ENCODE results near the gene KLK11.
"Not testable (repeated sequence)": the region's sequence is repeated elsewhere in the genome, so short reads cannot be mapped to it uniquely, and the experiment has no call there.

KLK11 gene

DNA sequence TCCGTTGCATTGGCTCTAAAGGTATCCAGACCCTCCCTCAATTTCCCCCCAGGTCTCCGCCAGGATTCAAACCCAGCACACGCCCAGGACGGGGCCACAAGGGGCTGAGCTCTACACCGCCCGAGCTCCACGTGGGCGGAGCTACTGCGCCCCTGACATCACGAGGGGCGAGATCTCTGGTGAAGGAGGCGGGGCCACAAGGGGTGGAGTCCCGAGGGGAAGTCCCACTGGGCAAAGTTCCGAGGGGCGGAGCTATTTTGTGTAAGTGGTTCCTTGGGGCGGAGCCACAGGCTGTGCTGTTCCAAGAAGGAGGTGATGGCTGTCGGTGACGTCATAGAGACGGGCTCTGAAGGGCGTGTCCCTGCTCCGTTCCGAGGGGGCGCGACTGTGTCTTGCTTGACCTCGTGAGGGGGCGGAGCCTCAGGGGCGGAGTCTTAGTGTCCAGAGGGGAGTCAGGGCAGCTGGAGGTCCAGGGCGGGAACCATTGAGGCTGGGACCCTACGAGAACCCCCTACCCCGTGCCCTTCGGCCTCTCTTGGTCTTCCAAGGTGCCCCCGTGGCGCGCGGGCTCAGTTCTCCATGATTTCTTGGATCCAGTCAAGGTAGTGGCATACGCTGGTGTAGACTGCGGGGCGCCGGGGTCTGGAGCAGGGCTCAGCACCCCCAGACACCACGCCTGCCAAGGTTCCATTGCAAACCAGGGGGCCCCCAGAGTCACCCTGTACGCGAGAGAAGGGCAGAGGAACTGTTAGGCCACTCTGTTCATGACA lies 23.7 kb downstream of the KLK11 start:
- DNase-seq, result no peak

DNA sequence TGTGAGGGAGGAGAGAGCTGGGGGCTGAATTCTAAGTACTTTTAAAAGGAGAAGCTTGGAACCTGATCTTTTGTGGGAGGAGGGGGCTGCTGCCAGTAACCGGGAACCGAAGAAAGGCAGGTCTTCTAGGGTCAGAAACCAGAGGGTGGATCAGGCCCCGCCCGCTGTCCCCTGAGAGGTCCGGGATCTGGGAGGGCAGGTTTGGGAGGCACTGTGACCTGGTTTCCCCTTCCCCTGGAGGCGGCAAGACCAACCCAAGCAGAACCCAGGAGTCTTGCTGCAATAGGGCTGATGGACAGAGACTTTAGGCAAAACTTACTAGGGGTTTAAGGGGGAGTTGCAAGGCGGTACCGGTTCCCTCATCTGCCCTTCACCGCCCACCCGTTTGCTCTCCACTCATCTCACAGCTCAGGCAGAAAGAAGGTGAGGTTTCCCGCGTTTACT lies 24.3 kb downstream of the KLK11 start:
- no peak for DNase-seq

DNA sequence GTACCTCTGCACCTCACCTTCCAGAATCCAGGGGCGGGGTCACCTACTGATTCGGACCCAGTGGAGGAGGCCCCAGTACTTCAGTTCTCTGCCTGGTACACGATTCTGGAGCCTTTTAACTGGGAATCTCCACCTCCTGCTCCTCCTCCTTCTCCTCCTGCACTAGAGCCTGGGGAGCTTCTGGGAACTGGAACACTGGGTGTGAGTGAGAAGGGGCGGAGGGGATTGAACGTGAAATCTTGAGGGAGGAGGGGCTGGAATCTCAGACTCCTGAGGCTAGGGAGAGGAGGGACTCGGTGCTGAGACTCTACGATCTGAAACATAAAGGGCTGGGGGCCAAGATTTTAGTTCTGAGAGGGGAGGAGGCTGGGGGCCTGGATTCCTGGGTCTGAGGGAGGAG lies 24.9 kb downstream of the KLK11 start, which contains the start of gene KLK8:
KLK8 (minus strand) TSS at position 90 of the 400 bp plus-strand sequence. CDS start 437 bp downstream, outside the sequence.
- no peak for DNase-seq

DNA sequence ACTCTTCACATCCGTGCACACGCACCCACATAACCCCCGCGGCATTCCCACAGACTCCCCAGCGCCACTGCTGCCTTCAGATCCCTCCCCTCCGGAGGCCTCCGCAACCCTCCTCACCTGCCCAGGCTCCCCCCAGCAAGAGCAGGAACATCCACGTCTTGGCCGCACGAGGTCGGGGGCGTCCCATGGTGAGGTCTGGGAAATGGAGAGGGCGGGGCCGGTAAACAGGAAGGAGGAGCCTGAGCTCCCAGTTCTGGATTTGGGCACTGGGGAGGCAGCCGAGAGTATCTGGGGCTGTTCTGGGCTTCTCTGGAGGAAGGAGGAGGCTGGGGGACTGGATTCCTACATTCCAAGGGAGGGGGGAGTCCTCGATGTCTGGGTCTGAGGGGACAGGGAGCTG lies 25.4 kb downstream of the KLK11 start:
- no peak for DNase-seq

DNA sequence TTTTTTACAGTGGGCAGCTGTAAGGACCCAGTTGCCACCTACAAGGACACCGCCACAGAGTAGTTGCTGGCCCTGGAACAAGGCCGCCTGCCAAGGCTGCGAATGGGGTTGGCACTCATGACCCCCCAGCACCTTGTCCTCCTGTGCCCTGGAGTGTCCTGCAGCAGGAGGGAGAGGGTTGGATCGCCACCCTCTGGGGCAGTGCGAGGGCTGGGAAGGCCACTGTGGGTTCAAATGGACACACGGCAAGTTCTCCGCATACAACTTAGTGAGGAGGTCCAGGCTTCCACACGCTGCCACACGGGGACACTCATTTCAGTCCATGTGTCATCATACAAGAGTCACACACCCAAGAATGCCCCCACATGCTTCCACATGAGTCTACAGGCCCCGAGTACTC lies 26.0 kb downstream of the KLK11 start:
- DNase-seq, result no peak

DNA sequence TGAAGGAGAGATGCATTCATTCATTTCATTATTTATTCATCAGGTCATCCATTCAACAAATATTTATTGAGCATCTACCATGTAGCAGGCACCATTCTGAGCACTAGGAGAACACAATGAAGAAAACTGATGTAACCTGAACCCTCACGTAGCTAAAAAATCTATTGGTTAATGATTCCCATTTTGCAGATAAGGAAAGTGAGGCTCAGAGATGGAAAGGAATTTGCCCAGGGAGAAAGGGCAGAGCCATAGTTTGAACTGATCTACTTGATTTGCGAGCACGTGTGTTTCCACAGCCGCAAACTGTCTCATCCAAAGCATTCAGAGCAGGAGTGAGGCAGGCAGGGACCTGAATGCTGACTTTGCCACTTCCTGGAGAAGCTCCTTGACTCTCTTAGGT lies 27.7 kb downstream of the KLK11 start:
- no peak for DNase-seq

DNA sequence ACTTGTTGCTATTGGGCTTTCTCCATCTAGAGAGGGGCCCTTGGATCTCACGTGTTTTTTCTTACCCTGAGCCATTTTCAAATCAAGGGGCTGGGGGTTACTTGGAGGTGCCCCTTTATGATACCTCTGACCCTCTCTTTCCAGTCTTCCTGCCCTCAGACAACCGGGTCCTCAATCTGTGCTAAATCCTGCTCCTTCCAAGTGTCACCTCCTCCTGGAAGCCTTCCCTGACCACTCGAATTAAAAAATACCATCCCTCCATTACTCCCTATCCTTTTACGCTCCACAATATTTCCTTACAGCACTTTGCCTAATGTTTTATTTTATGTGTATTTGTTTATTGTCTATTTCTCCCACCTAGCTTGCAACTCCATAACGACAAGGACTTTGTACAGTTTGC lies 28.4 kb downstream of the KLK11 start:
- DNase-seq, result no peak

DNA sequence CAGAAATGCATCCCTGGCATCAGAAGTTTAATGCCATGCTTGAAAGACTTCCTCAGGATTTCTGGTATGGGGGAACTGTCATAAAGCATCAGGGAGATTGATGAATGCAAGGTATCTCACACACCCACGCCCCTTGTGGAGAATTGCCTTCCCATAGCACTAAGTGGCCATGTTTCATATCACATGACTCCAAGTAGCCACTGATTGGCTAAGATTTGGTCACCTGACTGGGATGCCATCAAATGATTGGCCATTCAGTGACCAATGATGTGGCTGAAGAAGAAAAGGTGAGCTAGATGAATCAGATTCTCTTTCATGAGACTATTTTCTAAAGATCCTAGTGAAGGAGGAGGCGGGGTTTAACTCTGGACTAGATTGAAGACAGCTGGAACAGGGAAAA lies 32.3 kb downstream of the KLK11 start:
- DNase-seq, result no peak

DNA sequence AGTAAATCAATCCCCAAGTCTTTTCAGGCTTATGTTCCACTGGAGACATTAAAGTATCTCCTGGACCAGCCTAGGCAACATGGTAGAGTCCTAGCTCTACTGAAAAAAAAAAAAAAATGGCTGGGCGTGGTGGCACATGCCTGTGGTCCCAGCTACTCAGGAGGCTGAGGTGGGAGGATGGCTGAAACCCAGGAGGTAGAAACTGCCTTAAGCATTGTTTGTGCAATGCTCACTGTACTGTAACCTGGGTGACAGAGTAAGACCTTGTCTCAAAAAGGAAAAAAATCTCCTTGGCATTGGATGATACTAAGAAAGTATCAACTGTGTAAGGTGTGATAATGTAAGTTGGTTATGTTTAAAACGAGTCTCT lies 33.8 kb downstream of the KLK11 start:
- DNase-seq, result no peak

DNA sequence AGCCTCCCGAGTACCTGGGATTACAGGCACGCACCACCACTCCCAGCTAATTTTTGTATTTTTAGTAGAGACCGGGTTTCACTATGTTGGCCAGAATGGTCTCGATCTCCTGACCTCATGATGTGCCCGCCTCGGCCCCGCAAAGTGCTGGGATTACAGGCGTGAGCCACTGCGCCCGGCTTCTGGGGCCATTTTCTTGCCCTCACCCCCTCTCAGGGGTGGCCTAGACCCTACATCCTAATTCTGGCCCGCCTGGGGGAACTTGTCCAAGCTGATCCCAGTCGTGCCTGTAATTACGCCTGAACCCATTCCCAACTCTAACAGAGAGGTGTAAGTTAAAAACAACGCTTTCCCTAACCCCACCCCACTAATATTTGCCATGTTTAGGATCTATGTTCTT lies 42.0 kb downstream of the KLK11 start:
- not testable (repeated sequence) for DNase-seq

DNA sequence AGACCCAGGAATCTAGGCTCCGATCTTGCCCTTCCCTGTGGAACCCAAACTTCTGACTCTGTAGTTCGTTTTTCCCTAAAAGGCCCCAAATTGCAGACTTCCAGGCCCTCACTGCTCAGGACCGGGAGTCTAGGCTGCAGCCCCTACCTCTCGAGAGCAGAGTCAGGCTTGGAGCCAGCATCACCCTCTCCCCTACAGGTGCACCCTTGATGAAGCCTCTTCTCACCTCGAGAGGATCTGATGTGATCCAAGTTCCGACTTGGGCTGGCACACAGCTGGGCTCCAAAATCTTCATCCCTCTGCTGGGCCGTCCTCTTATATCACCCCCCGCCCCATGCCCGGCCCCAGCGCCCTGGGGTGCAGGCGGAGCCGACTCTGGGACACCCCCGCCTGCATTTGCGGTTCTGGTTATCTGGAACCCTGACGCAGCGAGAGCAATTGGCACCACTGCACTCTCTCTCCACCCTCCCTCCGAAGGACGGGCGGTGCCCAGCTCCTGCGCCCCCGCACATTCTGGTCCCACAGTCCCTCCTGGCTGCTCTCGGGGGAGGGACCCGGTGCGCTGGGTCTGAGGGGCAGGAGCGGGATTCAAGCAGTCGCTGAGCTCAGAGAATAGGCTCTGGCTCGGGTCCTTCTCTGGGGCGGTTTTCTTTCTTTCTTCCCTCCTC lies 42.7 kb downstream of the KLK11 start, which contains the start of gene KLK7:
KLK7 (minus strand) TSS at position 293 of the 668 bp plus-strand sequence. CDS start 1,518 bp downstream, outside the sequence.
- DNase-seq, result no peak

DNA sequence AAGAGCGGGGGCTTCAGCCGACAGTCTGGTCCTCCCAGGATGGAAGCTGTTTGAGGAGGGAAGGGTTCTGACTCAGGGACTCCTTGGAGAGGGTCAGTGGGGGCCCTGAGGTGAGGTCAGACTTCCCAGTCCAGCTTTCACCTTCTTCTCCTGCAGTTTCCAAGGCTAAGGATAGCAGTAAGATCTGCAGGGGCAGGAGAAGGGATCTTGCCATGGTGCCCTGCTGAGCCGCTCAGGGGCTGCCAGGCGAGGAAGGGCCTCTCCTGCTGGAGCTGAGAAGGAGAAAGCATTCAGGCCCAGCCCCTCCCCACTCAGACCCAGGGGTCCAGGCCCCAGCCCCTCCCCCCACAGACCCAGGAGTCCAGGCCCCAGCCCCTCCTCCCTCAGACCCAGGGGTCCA lies 44.2 kb downstream of the KLK11 start:
- no peak for DNase-seq

DNA sequence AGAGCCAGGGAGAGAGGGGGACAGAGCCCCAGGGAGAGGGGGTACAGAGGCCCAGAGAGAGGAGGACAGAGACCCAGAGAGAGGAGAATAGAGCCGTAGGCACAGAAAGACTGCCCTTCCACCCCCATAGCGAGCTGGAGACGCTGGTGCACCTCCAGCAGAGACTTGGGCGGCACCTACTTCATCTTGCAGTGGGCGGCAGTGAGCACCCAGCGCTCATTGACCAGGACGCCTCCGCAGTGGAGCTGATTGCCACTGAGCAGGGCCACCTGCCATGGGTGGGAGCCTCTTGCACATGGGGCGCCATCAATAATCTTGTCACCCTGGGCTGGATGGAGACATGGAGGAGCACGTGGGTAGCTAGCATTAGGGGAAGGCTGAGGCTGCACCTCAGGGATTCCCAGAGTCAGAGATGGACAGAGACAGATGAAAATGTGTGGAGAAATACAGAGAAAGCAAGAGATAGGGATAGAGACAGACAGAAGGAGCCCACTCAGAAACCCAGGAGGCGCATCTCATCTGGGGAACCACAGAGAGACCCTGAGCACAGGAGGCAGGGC lies 44.7 kb downstream of the KLK11 start:
- no peak for DNase-seq

DNA sequence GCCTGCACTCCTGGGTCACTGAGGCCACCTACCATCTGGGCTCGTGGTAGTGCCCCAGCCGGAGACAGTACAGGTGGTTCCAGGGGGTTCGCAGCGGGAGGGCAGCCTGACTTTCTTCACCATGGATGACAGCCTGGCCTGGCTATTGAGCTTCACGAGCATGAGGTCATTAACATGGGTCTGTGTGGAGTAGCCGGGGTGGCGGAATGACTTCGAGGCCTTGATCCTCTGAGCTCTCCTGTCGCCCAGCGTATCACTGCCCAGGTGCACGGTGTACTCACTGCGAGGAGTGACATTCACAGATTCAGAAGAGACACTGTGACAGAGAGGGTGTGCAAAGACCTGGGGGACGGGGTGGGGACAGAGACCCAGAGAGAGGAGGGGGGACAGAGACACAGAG lies 46.2 kb downstream of the KLK11 start:
- no peak for DNase-seq

DNA sequence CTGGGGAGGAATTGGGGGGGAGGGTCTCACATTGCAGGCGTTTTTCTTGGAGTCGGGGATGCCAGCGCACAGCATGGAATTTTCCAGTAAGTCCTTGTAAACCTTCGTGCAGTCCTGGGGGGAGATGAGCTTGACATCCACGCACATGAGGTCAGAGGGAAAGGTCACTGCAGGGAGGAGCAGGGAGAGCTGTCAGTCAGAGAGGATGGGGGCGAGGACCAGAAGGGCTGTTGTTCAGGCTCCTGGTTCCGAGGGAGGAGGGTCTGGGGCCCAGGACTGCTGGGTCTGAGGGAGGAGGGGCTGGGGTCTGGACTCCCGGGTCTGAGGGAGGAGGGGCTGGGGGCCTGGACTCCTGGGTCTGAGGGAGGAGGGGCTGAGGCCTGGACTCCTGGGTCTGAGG lies 46.7 kb downstream of the KLK11 start:
- no peak for DNase-seq

DNA sequence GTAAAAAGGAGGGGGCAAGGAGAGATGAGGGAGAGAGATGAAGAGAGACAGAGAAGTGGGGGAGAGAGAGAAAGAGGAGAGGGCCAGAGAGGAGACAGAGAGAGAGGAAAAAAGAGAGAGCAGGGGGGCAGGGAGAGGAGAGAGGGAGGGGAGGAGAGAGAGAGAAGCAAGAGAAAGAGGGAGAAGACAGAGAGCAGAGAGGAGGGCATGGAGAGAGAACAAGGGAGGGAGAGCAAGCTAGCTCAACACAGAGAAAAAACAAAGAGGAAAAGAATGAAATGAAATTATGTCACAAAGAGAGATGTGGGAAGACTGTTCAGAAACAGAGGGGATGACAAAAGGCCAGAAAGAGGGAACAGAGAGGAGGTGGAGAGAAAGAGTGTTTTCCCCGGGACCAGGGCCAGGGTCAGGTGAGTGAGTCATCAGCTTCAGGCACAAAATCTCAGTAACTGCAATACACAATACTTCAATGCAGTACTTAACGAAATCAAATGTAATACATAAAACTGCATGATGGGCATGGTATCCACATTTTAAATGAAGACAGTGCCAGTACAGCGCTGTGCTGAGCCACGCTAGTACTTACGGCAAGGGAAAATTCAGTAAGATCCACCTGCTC lies 47.5 kb downstream of the KLK11 start:
- no peak for DNase-seq

DNA sequence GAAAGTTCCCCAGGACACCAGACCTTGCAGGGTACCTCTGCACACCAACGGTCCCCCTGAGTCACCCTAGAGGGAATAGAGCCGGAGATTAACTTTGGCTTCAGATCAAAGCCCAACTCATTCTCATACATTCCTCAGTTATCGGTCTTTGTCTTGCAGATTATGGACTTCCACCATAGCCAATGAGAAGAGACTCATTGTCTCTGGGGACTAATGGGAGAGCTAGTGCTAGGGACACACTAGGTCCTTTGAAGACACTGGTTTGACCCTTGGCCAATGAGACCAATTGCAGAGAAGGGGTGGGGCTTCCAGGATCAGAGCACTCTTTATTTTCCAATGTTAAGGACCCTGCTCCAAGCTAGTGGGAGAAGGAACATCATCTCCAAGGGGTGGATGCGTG lies 48.8 kb downstream of the KLK11 start:
- no peak for DNase-seq

DNA sequence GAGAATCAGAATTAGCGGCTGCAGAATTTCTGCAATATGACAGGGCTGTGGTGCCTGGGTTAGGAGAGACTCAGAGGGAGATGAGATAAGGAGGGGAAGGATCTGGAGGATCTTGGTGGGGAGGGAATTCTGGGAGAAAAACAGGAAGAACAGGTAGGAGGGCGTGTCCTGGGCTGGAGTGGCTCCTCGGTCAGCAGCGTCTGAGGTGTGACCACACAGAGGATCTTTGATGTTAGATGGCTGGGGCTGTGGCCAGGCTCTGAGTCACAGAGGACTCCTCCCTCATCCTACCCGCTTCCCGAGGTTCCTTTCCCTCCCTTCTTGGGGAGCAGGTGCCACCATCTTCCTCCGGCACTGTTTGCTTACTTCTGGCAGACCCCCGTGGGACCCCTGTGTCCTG lies 50.6 kb downstream of the KLK11 start:
- no peak for DNase-seq

DNA sequence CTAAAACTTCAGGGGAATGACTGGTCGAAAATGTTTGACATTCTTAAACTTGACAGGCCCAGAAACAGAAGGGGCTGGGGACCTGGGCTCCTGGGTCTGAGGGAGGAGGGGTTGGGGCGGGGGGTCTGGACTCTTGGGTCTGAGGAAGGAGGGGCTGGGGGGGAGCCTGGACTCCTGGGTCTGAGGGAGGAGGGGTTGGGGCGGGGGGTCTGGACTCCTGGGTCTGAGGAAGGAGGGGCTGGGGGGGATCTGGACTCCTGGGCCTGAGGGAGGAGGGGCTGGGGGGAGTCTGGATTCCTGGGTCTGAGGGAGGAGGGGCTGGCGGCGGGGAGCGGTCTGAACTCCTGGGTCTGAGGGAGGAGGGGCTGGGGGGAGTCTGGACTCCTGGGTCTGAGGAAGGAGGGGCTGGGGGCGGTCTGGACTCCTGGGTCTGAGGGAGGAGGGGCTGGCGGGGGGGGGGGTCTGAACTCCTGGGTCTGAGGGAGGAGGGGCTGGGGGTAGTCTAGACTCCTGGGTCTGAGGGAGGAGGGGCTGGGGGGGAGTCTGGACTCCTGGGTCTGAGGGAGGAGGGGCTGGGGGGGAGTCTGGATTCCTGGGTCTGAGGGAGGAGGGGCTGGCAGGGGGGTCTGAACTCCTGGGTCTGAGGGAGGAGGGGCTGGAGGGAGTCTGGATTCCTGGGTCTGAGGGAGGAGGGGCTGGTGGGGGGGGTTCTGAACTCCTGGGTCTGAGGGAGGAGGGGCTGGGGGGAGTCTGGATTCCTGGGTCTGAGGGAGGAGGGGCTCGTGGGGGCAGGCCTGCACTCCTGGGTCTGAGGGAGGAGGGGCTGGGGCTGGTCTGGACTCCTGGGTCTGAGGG lies 51.5 kb downstream of the KLK11 start:
- DNase-seq, result no peak

DNA sequence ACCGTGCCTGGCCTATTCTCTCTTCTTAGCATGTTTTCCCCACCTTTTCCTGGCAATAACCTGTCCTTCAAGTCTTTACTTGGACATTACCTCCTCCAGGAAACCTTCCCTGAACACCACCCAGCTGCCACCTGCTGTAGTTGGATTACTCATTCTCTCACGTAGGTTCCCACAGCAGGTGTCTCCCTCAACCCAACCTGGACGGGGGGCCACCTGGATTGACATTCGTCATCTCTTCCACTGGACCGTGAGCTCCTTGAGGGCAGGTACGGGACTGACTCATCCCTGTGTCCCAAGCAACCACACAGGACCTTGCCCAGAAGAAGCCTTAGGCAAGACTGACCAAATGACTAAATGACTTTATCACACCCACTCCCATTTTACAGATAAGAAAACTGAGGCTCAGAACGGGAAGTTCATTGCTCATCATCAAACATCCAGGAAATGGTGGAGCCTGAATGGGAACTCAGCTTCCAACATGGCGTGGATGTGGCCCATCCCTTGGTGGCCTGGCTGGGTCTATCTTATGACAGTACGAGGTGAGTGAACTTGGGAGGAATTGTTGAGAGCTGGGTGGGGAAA lies 53.5 kb downstream of the KLK11 start:
- DNase-seq, result no peak
